Stimulated activated CD4-positive, alpha-beta T cell treated with anti-CD3 and anti-CD28 coated beads, TNF-alpha, amount 100 ng/mL, for 1 hour (primary cell): ENCODE results near the gene POSTN.

ENCODE experiments used
- DNase-seq, 3 donors: peaks; one replicate each; pipeline ENCODE4 v3.0.0-alpha.2; 2020; ENCODE audit warnings: low read depth in 3 of 3, low spot score in 1 of 3

POSTN gene, protein sequence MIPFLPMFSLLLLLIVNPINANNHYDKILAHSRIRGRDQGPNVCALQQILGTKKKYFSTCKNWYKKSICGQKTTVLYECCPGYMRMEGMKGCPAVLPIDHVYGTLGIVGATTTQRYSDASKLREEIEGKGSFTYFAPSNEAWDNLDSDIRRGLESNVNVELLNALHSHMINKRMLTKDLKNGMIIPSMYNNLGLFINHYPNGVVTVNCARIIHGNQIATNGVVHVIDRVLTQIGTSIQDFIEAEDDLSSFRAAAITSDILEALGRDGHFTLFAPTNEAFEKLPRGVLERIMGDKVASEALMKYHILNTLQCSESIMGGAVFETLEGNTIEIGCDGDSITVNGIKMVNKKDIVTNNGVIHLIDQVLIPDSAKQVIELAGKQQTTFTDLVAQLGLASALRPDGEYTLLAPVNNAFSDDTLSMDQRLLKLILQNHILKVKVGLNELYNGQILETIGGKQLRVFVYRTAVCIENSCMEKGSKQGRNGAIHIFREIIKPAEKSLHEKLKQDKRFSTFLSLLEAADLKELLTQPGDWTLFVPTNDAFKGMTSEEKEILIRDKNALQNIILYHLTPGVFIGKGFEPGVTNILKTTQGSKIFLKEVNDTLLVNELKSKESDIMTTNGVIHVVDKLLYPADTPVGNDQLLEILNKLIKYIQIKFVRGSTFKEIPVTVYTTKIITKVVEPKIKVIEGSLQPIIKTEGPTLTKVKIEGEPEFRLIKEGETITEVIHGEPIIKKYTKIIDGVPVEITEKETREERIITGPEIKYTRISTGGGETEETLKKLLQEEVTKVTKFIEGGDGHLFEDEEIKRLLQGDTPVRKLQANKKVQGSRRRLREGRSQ

DNA sequence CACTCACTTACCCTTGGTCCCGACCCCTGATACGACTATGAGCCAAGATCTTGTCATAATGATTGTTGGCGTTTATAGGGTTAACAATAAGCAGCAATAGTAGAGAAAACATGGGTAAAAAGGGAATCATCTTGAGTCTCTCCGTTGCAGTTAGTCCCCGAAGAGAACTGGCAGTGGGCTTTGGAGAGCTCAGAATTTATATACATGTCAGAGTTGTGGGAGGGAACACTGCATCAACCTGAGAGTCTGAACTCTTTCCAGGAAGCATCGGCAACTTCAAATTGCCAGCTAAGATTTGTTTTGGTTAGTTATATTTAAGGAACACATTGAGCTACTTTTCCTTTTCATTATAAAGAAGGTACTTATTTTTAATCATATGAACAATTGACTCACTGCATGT lies at the start of gene POSTN:
TSS of gene POSTN (minus strand) at position 172 of the 400 bp plus-strand sequence. CDS start at position 130, 42 bp downstream.
- no peak for DNase-seq

DNA sequence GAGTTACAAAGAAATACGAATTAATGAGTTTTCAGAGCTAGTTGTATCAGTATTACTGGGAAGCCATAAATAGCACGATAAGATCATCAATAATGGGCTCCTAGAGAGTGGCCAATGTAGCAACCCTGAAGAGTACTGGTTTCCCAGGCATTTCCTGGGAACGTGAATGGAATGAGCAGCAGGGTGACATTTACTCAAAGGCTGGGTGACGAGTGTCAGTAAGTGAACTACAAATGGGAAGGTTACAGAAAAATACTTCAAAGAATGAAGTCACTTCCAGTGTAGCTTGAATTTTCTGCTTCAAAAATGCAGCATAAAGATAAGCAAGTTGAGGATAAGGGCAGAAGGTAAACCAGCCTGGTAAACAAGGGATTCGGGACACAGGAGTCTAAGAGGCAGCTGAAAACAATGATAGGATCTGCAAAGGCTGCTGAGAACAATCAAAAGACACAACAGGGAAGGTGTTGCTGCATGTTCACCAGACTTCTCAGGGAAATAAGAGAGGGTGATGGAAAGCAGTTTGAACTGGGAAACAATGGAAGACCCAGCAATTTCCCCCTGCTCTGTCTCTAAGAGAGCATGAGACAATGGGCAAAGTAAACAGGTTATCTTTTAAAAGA lies 48.6 kb upstream of the POSTN start:
- DNase-seq = no peak

DNA sequence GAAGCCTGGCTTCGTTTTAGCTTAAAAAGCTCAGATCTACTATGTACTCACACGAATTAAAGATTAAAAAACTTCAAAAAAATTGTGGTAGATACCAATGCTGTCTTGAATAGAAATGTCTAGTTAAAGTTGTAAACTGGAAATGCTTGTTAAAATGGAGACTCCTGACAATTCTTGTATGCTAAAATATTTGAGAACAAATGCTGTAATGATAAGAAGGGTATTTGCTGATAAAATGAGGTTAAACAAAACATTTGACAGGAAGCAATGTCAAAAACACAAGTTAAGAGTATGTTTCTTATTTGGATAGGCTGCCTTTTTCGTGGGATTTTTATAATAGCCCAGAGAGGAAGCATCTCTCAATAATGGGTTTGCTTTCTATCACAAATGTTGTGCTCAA lies 48.0 kb upstream of the POSTN start:
- no peak for DNase-seq

DNA sequence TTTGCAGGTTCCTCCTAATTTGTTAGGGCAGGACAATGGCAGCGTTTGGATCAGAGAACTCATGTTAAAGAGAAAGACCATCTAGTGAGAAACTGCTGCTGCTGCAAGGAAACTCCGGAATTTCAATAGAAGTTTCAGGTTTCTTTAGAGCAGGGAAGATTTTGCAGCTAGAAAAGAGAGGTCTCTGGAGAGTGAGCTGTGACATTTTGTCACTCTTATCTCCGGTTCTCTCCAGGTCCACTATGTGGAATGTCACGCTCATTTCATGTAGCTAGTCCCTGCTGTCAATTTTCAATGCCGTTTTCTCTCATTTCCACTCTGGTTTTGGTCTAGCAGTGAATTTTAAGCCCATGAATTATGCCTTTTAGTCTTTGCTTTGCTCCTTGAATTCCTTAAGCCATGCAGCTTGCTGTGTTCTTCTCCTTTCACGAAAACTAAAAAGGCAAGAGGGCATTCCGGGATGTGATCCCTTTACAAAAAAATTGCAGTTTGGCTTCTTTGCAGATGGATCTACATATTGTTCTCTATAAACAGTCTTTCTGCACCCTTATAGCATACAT lies 46.7 kb upstream of the POSTN start:
- no peak for DNase-seq

DNA sequence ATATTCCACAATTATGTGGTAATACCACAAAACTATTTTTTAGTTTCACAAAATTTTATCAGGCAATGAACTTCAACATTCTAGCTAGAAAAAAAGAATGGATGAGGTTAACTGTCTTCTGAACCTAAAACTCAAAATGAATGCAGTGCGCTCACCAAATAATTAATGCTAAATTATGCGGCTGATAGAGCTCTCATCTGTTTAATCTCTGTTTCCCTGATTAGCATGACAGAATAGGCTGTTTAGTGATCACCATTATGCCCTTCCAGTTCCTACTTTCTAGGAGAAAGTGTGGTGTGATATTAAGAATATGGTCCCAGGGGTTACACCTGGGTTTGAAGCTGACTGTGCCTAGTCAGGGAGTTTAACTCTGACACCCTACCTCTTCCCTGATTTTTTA lies 42.8 kb upstream of the POSTN start:
- DNase-seq = no peak

DNA sequence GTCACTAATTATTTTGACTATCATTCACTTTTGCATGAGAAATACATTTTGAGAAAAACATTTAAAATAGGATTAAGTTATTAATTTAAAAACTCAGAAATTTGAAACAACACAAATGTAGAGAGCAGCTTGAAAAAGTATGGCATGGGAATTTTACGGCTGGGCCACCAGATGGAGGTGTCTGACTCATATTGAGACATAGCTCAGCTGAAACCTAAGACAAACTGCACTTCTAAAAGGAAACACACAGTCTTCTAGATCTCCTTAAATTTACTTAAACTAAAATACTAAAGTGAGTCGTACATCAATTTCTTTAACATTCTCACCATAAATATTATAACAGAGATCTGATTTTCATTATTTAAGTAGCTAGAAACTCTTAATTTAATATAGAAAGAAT lies 41.9 kb upstream of the POSTN start:
- DNase-seq = no peak

DNA sequence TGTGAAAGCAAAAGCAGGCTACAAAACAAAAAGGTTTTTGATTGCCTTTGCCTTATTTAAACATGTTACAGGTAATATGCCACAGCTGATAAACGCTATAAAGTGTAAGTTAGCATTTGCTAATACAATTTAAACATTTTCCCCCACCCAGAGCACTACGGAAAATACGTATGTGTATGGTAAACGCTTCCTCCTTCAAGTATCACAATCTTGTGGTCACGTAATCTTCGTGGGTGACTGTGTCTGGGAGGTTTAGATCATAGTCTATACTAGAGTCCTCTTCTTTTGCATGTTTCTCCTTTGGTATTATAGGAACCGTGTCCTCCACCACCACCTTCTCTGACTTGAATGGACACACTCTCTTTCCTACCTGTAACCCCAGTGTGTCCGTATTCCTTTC lies 38.1 kb upstream of the POSTN start:
- DNase-seq = no peak

DNA sequence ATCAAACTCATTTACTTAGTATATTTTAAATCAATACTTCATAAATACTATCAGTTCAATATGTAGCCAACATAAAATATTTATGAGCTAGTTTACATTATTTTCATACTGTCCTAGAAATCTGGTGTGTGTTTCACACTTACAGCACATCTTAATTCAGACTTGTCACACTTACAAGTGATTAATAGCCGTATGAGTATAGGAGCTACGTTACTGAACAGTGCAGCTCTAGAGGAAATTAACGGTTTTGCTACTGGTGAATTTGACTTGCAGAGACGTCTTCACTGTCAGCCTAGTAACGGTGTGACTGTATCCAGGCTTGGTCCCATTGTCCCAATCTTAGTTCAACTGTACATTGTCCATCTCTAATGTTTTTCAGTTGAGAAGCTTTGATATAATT lies 33.7 kb upstream of the POSTN start:
- DNase-seq = no peak

DNA sequence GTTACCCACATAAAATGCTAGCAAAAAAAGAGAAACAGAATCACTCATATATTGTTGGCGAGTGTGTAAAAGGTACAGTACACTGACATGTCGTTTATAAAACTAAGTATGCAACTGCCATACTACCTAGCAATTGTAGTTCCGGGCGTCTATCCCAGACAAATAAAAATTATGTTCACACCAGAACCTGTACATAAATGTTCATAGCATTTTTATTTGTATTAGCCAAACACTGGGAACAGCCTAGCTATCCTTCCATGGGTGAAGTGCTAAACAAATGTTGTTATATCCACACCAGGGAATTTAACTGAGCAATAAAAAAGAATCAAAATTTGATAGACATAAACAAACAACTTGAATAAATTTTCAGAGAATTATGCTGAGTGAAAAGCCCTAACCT lies 28.9 kb upstream of the POSTN start:
- no peak for DNase-seq

DNA sequence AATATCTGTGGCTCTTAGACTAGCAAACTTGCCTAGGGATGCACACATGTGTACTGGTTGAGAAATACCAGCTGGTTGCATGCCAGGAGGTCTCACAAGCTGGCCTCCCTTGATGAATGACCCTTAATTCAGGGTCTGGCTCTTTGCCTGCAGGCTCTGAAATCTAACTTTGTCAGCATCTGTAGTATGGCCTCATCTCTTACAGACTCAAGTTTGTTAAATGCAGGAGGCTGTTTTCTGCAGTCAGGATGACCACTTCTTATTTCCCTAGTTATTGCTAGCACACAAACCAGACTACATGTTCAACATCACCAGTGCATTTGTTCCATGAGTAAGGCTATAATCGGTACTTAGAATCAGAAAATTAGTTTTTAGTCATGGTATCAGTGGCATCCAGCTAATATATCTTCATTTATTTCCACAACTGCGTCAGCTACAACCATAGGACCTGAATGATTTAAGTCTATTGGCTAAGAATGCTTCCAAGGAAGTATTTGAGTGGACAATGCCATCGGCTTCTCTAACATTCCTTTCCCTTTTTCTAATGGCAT lies 23.3 kb upstream of the POSTN start:
- no peak for DNase-seq

DNA sequence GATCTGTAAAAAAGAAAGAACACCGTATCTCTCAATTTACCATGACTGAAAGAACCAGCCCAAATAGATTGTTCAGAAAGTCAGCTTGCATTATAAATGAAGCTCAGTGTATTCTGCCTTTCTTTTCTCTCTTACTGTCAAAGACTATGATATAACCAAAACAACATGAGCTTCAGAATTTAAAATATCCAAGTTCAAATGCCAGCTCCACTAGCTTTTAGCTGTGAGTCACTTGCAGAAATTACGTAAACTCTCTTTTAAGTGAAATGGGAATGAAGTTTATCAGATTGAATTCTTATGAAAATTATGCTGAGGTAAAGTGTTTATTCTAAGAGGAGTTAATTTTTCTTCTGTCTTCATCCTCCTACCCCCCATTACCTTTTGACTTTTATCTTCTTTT lies 20.0 kb upstream of the POSTN start:
- no peak for DNase-seq

DNA sequence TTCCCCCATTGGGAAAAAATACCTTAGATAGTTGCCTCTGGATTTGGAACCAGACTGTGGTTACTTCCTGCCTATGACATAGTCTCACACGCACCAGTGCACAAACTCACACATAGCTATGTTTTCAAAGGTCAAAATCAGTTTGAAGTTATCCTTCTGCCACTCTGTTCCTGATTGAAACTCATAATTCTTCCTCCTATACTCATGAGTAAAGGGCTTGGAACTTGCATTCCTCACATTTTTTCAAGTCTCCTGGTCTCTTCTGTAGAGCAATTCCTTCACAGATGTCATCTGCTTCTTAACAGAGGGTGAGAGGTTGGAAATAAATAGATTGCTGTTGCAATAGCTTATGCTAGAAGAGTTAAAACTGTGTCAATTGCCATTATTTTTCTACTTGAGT lies 18.6 kb upstream of the POSTN start:
- no peak for DNase-seq

DNA sequence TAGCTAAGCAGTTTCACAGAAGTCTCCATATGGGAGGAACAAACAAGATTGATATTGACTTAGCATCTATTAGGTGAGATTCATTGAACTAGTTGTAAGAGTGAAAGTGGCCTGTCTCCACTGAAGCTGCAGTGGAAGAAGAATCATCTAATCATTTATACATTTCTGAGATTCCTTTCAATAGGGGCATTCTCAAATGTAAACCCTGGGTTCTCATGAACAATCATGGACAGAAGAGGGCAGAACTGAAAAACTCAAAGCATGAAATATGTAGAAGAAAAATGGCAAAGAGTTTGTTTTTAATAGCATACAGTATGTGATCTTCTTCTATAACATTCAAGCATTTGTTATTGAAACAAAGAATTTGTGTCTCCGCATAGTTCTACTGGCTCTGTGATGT lies 17.6 kb upstream of the POSTN start:
- no peak for DNase-seq

DNA sequence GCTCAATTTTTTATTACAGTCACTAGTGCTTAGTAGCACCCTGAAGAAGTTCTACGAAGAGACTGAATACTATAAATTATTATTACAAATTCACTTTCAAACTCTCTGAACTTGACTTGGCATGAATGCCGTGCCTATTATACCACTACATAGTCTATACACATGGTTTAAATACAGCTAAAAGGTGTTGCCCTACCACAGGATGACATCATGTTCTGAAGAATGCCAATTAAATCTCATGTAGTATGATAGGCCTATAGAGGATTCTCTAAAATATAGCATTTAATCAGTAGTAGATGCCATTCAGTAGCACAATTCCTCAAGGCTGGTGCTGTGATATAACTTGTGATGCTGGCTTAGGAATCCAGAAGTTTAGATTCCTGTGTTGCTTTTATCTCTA lies 16.7 kb upstream of the POSTN start:
- DNase-seq = no peak

DNA sequence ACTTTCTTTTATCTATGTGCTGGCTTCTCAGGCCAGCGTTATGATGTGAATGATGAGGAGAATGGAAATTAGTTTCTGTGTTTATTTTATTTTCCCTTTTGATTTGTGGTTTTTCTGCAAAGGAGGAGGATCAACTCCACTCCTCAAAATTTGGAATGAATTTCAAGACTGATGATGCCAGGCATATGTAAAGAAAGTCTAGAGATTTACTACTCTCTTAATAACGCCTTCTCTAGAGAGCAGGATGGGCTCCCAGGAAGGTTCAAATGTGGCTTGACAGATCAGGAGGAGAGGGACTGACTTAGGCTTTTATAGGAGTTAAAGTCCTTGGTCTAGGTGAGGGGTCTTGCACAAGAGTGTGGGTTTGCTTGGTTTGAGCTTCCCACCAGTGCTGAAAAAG lies 15.1 kb upstream of the POSTN start:
- no peak for DNase-seq

DNA sequence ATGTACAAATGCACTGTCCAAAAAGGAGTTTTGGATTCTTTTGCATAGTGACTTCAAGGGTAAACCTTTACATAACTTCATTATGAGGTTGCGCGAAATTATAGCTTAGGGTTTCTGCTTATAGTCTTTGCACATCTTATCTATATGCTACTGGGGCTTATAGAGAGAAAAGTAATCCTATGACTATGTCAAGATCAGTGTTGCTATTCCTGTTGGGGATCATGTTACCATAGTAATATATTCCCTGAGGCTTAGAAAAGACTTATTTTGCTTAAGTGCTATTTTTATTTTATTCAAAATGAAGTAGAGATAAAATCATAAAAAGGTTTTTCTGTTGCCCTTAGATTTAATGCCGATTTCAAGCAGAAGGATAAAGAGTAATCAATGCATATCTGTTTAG lies 14.7 kb upstream of the POSTN start:
- DNase-seq = no peak

DNA sequence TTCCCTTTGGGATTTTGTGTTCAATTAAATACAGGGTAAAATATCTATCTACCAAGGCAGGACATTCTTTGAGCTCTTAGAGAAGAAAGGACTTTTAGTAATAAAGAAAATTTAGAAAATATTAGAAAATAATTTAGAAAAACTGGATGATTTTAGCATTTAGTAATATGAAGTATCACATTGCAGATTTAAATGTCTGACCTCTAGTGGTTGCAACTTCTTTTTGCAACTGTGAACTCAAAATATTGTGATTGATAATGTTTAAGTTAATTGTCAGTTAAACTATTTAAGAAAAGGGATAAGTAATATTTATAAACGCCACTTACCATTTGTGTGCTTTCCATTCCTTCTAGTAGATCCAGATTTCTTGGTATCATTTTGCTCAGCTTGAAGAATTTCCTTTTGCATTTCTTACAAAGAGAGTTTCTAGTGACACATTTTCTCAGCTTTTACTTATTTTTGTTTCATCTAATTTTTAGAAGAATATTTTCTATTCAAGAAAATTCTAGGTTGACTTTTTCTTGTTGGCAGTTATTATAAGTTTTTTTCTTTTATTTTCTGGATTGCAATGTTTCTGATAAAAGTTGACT lies 10.3 kb upstream of the POSTN start:
- no peak for DNase-seq

DNA sequence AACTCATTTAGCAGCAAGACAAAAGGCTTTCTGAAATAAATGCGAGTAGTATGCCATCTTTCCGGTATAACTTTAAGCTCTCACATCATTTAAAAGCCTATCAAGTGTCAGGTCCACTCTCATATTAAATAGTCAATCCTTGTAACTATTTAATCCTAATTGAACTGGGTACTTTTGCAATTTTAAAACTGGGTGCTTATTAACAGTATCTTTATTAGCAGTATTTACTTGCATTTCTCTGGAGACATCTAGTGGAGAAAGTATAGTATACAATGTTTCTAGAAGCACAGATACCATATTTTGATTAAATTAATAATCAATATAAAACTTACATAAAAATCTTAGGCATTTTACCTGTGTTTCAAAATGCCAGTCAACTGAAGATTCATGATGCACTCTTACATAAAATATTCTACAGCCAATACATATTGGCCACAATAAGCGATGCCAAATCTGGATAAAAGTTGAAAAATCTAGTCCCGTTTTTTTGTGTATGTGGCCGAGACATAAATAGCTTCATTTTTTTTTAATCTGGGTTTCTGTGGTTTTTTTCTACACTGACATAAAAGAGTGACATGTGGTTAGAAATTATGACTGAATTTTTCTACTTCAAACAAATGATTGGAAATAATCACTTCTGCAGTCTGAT lies 4.3 kb upstream of the POSTN start:
- no peak for DNase-seq

DNA sequence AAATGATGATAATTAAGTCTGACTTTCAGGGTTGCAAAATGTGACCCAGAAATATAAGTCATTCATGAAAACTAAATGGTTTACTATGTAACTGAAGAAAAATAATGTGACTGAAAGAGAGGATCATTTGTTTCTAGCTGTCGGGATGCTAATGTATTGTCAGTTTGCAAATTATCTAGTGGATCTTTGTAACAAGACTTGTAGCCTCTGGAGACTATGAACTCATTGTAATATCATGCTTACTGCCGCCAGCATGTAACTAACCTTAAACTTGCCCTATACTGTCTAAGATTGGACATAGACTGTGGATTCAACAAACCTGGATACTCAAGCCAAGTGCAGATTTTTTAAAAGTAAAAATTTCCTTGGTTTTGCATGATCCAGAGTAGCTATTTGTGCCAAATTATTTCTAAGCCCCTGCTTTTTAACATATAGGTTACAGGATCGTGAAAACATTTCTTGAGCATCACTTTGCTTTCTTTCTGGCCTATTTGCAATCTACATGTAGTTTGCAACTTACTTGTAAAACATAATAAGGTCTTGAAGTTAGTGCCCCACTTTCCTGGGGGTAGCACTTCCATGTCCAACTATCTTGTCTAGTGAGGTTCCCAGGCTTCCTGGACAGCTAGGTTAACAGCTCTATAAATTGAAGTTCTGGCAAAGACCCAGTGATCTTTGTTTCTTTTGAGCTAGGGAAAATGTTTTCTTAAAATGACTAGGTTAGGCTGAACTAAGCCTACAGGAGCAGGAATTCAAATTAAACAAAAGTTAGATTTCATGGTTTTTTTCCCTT lies 3.3 kb upstream of the POSTN start:
- DNase-seq = no peak

DNA sequence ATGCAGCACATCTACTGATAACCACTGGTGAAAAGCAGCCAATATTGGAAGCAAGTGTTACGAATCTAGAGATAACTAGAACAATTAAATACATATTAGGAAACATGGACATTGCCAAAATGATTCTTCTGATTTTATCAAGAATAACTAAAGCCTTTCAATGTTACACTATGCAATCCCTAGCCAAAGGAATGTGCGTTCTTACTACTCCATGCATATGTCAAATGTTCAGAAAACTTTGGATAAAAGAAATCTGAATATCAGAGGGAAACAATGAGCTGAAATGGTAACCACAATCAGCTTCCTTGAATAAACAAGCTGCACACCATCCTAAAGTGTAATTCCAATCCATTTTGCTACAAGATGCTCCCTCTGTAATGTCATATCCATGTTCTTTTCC lies 951 bp upstream of the POSTN start:
- DNase-seq = no peak
